Measurements from ENCODE around the gene TMEM214. TPM values are rescaled to one million over a fixed set of nuclear protein-coding genes. Genes with fewer than 3 reads are reported as not detected.

Gene TMEM214
- total and polyA plus RNA-seq, 3 donors from 2014 or later: 64.8 to 81.9 (median 73.9) TPM

- no peaks in the 10 kb centered on the region for H3K36me3 ChIP-seq (ENCODE audit: low read depth, missing control alignments)
- DNase-seq: no peak
- H3K4me3 ChIP-seq: peak within 1 kb of the TSS; percentile 72 to 74
- TF ChIP-seq CTCF (IDR thresholded peaks at IDR 0.05) (no peak), POLR2A (IDR thresholded peaks at IDR 0.05) (no peak)
- H3K9me3 ChIP-seq: no peaks in the 10 kb centered on the region
- peak within 1 kb of the TSS; percentile 65 to 95 for H3K27ac ChIP-seq
- no peaks in the 10 kb centered on the region for H3K27me3 ChIP-seq
- 13 to 20% methylated on average over 10 to 47 of the region's 54 CpGs for WGBS, 2 donors
- intact Hi-C loops (cut with DNase I; ENCODE audit: low total_unique reads): loop anchor here (5.0 to 10.0 kb wide), 2 partner anchors 125 to 128 kb away; partner anchors contain the start of genes ATRAID, CAD and SLC5A6
- H3K4me1 ChIP-seq: peaks cover under 1% of the 10 kb centered on the region
Observed at GRCh38 chr2:27086724-27087593, 54.2 kb downstream of the TMEM214 start, which contains the start of gene KHK. TSS of gene KHK (plus strand) at chr2:27086772. CDS start at chr2:27087260, 488 bp downstream.

- Histone ChIP-seq H3K27ac (no peak overlapping the region), H3K27me3 (no peaks in the 10 kb centered on the region), H3K4me1 (peaks cover 10% of the 10 kb centered on the region), H3K4me3 (no peak overlapping the region), H3K36me3 (ENCODE audit: low read depth, missing control alignments) (no peaks in the 10 kb centered on the region), H3K9me3 (no peaks in the 10 kb centered on the region)
- intact Hi-C loops (cut with DNase I; ENCODE audit: low total_unique reads): loop anchor here (5.0 to 10.0 kb wide), 2 partner anchors 126 to 127 kb away; partner anchors contain the start of genes ATRAID, CAD and SLC5A6
- DNase-seq: no peak
- no peak for TF ChIP-seq CTCF (IDR thresholded peaks at IDR 0.05)
- TF ChIP-seq POLR2A (IDR thresholded peaks at IDR 0.05): no peak
- 71 to 75% methylated on average over 5 of the region's 5 CpGs for WGBS, 2 donors
Observed at GRCh38 chr2:27087823-27088410, 55.2 kb downstream of the TMEM214 start.

- WGBS, 2 donors: 85 to 87% methylated on average over 6 of the region's 6 CpGs
- Histone ChIP-seq H3K9me3 (no peaks in the 10 kb centered on the region), H3K27ac (no peak overlapping the region), H3K4me3 (no peak overlapping the region), H3K36me3 (ENCODE audit: low read depth, missing control alignments) (no peaks in the 10 kb centered on the region), H3K27me3 (no peaks in the 10 kb centered on the region), H3K4me1 (peaks cover 13% of the 10 kb centered on the region)
- intact Hi-C loops (cut with DNase I; ENCODE audit: low total_unique reads): loop anchor here (5.0 to 10.0 kb wide), 2 partner anchors 126 kb away; partner anchors contain the start of genes ATRAID, CAD and SLC5A6
- no peak for DNase-seq
- TF ChIP-seq POLR2A (IDR thresholded peaks at IDR 0.05) (no peak), CTCF (IDR thresholded peaks at IDR 0.05) (no peak)
Observed at GRCh38 chr2:27088634-27089033, 55.9 kb downstream of the TMEM214 start.

- no peak overlapping the region for H3K4me3 ChIP-seq
- H3K36me3 ChIP-seq (ENCODE audit: low read depth, missing control alignments): no peaks in the 10 kb centered on the region
- H3K27me3 ChIP-seq: no peaks in the 10 kb centered on the region
- TF ChIP-seq CTCF (IDR thresholded peaks at IDR 0.05) (no peak), POLR2A (IDR thresholded peaks at IDR 0.05) (no peak)
- H3K27ac ChIP-seq: no peak overlapping the region
- 88 to 93% methylated on average over 14 of the region's 14 CpGs for WGBS, 2 donors
- no peaks in the 10 kb centered on the region for H3K9me3 ChIP-seq
- intact Hi-C loops (cut with DNase I; ENCODE audit: low total_unique reads): loop anchor here (5.0 to 10.0 kb wide), 2 partner anchors 125 to 127 kb away; partner anchors contain the start of genes ATRAID, CAD and SLC5A6
- peaks cover 13% of the 10 kb centered on the region for H3K4me1 ChIP-seq
- no peak for DNase-seq
Observed at GRCh38 chr2:27089111-27089954, 56.6 kb downstream of the TMEM214 start.

Other genes with a start within 250 kb of the TMEM214 start
- 1 to 10 TPM; 2.8 to 5.0 TPM for gene CENPA, start 246.9 kb upstream of the TMEM214 start, total RNA-seq
- gene CENPA, start 246.9 kb upstream of the TMEM214 start, polyA plus RNA-seq (ENCODE audit: insufficient read depth, low read depth, low replicate concordance): 5.8 TPM
- gene DPYSL5, start 184.8 kb upstream of the TMEM214 start, total RNA-seq: 1 to 10 TPM; 2.8 to 5.5 TPM
- gene DPYSL5, start 184.8 kb upstream of the TMEM214 start, polyA plus RNA-seq (ENCODE audit: insufficient read depth, low read depth, low replicate concordance): 22.3 TPM
- 10 to 100 TPM; 31.4 to 49.8 TPM for gene MAPRE3, start 62.3 kb upstream of the TMEM214 start, total RNA-seq
- 112 TPM for gene MAPRE3, start 62.3 kb upstream of the TMEM214 start, polyA plus RNA-seq (ENCODE audit: insufficient read depth, low read depth, low replicate concordance)
- gene AGBL5, start 18.7 kb downstream of the TMEM214 start, total RNA-seq: 100 to 1,000 TPM; 227 to 294 TPM
- gene AGBL5, start 18.7 kb downstream of the TMEM214 start, polyA plus RNA-seq (ENCODE audit: insufficient read depth, low read depth, low replicate concordance): 784 TPM
- gene OST4, start 38.7 kb downstream of the TMEM214 start, total RNA-seq: 100 to 1,000 TPM; 220 to 262 TPM
- gene OST4, start 38.7 kb downstream of the TMEM214 start, polyA plus RNA-seq (ENCODE audit: insufficient read depth, low read depth, low replicate concordance): 297 TPM
- gene EMILIN1, start 45.6 kb downstream of the TMEM214 start, total RNA-seq: 10 to 100 TPM; 29.2 to 50.7 TPM
- gene EMILIN1, start 45.6 kb downstream of the TMEM214 start, polyA plus RNA-seq (ENCODE audit: insufficient read depth, low read depth, low replicate concordance): 35.9 TPM
- gene KHK, start 53.8 kb downstream of the TMEM214 start, total RNA-seq: 10 to 100 TPM in 1 of 2 donors, 1 to 10 TPM in 1; 5.3 to 13.4 TPM
- gene KHK, start 53.8 kb downstream of the TMEM214 start, polyA plus RNA-seq (ENCODE audit: insufficient read depth, low read depth, low replicate concordance): 11.5 TPM
- gene CGREF1, start 86.2 kb downstream of the TMEM214 start, total RNA-seq: 10 to 100 TPM in 1 of 2 donors, 1 to 10 TPM in 1; 6.6 to 11.1 TPM
- gene CGREF1, start 86.2 kb downstream of the TMEM214 start, polyA plus RNA-seq (ENCODE audit: insufficient read depth, low read depth, low replicate concordance): 7.4 TPM
- 10 to 100 TPM; 37.3 to 76.4 TPM for gene ABHD1, start 90.8 kb downstream of the TMEM214 start, total RNA-seq
- 141 TPM for gene ABHD1, start 90.8 kb downstream of the TMEM214 start, polyA plus RNA-seq (ENCODE audit: insufficient read depth, low read depth, low replicate concordance)
- gene PREB, start 101.7 kb downstream of the TMEM214 start, total RNA-seq: 10 to 100 TPM; 82.0 to 84.0 TPM
- gene PREB, start 101.7 kb downstream of the TMEM214 start, polyA plus RNA-seq (ENCODE audit: insufficient read depth, low read depth, low replicate concordance): 62.4 TPM
- gene PRR30, start 106.4 kb downstream of the TMEM214 start, total RNA-seq: 10 to 100 TPM; 12.8 to 55.4 TPM
- gene PRR30, start 106.4 kb downstream of the TMEM214 start, polyA plus RNA-seq (ENCODE audit: insufficient read depth, low read depth, low replicate concordance): 153 TPM
- 1 to 10 TPM; 5.5 to 6.7 TPM for gene TCF23, start 116.0 kb downstream of the TMEM214 start, total RNA-seq
- 6.6 TPM for gene TCF23, start 116.0 kb downstream of the TMEM214 start, polyA plus RNA-seq (ENCODE audit: insufficient read depth, low read depth, low replicate concordance)
- gene ATRAID, start 179.1 kb downstream of the TMEM214 start, total RNA-seq: 100 to 1,000 TPM; 263 to 295 TPM
- gene ATRAID, start 179.1 kb downstream of the TMEM214 start, polyA plus RNA-seq (ENCODE audit: insufficient read depth, low read depth, low replicate concordance): 323 TPM
- gene SLC5A6, start 179.3 kb downstream of the TMEM214 start, total RNA-seq: 10 to 100 TPM; 83.4 to 84.0 TPM
- 83.9 TPM for gene SLC5A6, start 179.3 kb downstream of the TMEM214 start, polyA plus RNA-seq (ENCODE audit: insufficient read depth, low read depth, low replicate concordance)
- 10 to 100 TPM; 62.5 to 66.9 TPM for gene CAD, start 184.4 kb downstream of the TMEM214 start, total RNA-seq
- 40.0 TPM for gene CAD, start 184.4 kb downstream of the TMEM214 start, polyA plus RNA-seq (ENCODE audit: insufficient read depth, low read depth, low replicate concordance)
- 100 to 1,000 TPM; 130 to 160 TPM for gene SLC30A3, start 230.1 kb downstream of the TMEM214 start, total RNA-seq
- 111 TPM for gene SLC30A3, start 230.1 kb downstream of the TMEM214 start, polyA plus RNA-seq (ENCODE audit: insufficient read depth, low read depth, low replicate concordance)
- gene DNAJC5G, start 242.5 kb downstream of the TMEM214 start, total RNA-seq: 10 to 100 TPM; 37.4 to 57.9 TPM
- 65.0 TPM for gene DNAJC5G, start 242.5 kb downstream of the TMEM214 start, polyA plus RNA-seq (ENCODE audit: insufficient read depth, low read depth, low replicate concordance)
- 10 to 100 TPM; 38.5 to 46.8 TPM for gene TRIM54, start 249.5 kb downstream of the TMEM214 start, total RNA-seq
- 28.3 TPM for gene TRIM54, start 249.5 kb downstream of the TMEM214 start, polyA plus RNA-seq (ENCODE audit: insufficient read depth, low read depth, low replicate concordance)